ENCODE results near the gene CA7. TPM values are rescaled to one million over a fixed set of nuclear protein-coding genes. Genes with fewer than 3 reads are reported as not detected.

The CA7 gene
- total and polyA plus RNA-seq, 8 donors, result not detected

DNA sequence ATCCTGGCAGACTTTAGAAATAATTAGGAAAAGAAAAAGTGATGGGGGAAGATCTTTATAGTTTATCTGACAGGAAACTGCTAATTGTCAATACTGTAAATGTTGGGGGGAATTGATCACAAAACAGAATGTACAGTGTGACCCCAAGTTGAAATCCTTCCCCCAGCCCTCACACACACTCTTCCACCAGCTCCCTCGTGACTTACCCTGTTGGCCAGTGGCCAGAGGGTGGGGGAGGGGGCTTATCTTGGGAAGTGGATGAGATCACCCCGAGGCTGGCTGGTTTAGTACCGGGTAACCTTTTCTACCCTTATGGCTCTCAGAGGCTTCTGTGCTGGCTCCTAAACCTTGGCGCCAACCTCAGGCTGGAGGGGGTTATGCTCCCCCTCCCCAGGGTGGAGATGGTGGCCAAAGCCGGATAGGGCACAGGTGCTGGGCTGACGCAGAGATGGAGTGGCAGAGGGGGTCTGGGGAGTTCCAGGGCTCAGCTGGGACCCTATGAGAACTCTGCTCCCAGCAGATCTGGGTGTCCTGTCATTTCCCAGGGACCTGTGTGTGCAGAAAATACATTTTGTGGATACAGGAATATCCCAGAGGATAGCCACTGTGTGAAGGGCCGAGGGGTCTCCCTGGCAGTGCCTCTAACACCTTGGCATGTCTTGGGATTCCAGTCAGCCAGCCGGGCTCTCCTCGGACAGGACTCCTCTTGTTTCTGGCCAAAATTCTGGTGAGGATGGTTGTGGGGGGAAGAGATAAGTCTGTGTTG is 55.9 kb downstream of the CA7 start:
- FAIRE-seq, result no peak
- intact Hi-C loops (cut with DNase I), result loop anchor here in 1 of 3 donors (10.0 kb wide), 2 partner anchors 55 to 245 kb away; no protein-coding TSS in a partner anchor
- Histone ChIP-seq H3K27me3 (no peaks in the 10 kb centered on the region), H3K9me3 (no peaks in the 10 kb centered on the region), H3K27ac (peak overlapping the region in 2 of 4 donors; percentile 27 to 39), H3K36me3 (no peaks in the 10 kb centered on the region), H3K4me1 (peaks cover 0 to 15% (median 14%) of the 10 kb centered on the region in 3 donors), H3K4me3 (no peak overlapping the region)
- 29% methylated on average over 9 of the region's 9 CpGs for WGBS, 2 donors
- TF ChIP-seq, protein P1, sequence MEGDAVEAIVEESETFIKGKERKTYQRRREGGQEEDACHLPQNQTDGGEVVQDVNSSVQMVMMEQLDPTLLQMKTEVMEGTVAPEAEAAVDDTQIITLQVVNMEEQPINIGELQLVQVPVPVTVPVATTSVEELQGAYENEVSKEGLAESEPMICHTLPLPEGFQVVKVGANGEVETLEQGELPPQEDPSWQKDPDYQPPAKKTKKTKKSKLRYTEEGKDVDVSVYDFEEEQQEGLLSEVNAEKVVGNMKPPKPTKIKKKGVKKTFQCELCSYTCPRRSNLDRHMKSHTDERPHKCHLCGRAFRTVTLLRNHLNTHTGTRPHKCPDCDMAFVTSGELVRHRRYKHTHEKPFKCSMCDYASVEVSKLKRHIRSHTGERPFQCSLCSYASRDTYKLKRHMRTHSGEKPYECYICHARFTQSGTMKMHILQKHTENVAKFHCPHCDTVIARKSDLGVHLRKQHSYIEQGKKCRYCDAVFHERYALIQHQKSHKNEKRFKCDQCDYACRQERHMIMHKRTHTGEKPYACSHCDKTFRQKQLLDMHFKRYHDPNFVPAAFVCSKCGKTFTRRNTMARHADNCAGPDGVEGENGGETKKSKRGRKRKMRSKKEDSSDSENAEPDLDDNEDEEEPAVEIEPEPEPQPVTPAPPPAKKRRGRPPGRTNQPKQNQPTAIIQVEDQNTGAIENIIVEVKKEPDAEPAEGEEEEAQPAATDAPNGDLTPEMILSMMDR (IDR thresholded peaks at IDR 0.05), result no peak
- peak; percentile 64 to 94 (median 88) for DNase-seq
- ATAC-seq, result peak; percentile 76 to 87 (median 83)

DNA sequence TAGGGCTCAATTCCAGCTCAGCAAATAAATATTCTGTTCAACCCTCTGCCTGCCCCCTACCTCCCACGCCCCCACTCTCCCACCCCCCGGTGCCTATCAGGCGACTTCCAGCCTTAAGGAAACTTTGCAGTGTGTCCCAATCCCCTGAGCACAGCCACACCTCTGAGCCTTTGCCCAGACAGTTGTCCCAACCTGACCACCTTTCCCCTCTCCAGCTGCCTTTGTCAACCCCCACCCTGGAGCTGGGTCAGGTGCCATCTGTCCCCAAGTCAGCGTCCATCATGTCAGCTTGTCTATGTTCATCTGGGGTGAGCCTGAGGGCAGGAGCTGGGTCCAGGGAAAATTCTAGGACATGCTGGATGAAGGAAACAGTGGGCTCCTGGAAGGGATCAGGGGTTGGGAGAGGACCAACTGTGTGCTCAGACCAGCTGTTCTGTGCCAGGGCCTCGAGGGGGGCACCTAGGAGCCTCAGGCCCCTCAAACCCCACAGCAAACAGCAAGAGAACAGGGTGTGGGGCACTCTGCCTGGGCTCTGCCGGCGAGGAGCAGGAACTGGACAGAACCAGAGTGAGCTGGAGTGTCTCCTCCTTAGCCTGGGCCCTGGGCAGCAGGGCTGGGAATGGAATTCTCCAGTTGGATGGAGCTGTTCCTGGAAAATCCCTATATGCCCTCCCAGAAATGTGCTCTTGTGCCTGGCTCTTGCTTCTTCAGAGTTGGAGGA is 56.7 kb downstream of the CA7 start:
- no peak for DNase-seq
- no peak for FAIRE-seq
- intact Hi-C loops (cut with DNase I), result loop anchor here in 1 of 3 donors (10.0 kb wide), 1 partner anchor 54 kb away; no protein-coding TSS in a partner anchor
- no peaks in the 10 kb centered on the region for H3K36me3 ChIP-seq
- H3K9me3 ChIP-seq, result no peaks in the 10 kb centered on the region
- peaks cover 6 to 15% (median 14%) of the 10 kb centered on the region in 3 donors for H3K4me1 ChIP-seq
- H3K4me3 ChIP-seq, result no peak overlapping the region
- H3K27ac ChIP-seq, result peak overlapping the region in 1 of 4 donors; percentile 39
- 54 to 63% methylated on average over 7 of the region's 7 CpGs for WGBS, 2 donors
- no peaks in the 10 kb centered on the region for H3K27me3 ChIP-seq
- TF ChIP-seq, protein P1 (IDR thresholded peaks at IDR 0.05), result no peak
- peak; percentile 8 to 39 (median 22) for ATAC-seq

DNA sequence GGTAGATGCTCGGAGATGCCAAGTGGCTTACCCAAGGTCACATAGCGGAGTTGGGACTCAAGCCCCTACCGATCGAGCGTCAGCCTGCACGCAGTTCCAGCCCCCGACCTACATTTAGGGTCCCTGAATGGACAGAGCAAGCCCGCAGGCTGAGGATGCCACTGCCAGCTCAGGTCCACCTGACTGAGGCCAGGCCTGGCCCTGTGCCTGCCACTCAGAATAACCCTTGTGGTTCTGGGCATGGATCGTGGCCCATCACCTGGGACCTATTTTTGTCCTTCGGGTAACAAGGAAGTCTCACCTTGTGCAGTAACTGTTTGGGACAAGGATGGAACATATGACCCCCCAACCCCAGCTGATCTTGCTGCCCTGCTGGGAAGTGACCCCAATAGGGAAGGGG is 57.4 kb downstream of the CA7 start:
- H3K36me3 ChIP-seq, result no peaks in the 10 kb centered on the region
- H3K9me3 ChIP-seq, result no peaks in the 10 kb centered on the region
- H3K27me3 ChIP-seq, result no peaks in the 10 kb centered on the region
- TF ChIP-seq, protein P1 (IDR thresholded peaks at IDR 0.05), result no peak
- FAIRE-seq, result no peak
- intact Hi-C loops (cut with DNase I), result loop anchor here in 1 of 3 donors (10.0 kb wide), 1 partner anchor 53 kb away; no protein-coding TSS in a partner anchor
- no peak overlapping the region for H3K27ac ChIP-seq
- H3K4me1 ChIP-seq, result peaks cover 6 to 15% (median 14%) of the 10 kb centered on the region in 3 donors
- no peak overlapping the region for H3K4me3 ChIP-seq
- DNase-seq, result no peak
- WGBS, 2 donors, result 76 to 84% methylated on average over 10 of the region's 10 CpGs
- ATAC-seq, result no peak

DNA sequence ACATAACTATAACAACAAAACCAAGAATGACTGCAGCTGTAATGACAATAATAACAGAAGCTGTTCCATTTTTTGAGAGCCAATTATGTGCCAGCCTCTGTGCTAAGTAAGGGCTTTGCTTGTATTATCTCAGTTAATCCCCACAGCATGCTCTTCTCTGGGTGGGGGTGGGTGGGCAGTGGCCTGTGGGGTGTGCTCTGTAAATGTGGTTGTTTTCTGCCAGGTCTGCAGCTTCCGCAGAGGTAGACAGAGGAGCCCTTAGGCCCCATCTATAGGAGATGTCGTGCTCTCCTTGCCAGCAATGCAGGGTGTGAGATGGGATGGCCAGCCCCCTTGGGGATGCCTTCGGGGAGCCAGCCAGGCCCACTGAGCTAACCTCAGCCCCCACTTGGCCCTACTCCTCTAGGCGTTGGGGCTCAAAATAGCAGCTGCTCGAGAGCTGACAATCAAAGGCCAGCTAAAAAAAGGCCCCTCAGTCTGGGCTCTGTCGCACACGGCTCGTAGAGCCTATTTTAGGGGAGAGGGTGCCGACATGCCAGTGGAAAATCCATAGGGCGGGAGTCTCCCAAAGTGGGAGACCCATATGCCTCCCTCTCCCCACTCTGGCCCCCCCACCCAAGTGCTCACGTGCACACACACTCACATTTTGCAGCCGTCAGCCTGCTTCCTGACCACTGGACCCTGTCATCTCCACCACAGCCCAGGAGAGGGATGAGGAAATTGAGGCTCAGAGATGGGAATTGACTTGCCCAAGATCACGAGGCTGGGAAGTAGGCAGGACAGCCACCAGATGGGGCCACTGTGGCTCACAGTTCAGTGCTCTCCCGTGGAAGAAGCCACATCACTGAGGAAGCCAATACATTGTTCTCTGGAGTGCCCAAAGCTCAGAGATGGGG is 58.7 kb downstream of the CA7 start:
- TF ChIP-seq, protein P1 (IDR thresholded peaks at IDR 0.05), result no peak
- Histone ChIP-seq H3K4me3 (no peak overlapping the region), H3K27ac (no peak overlapping the region), H3K4me1 (peaks cover 6 to 15% (median 14%) of the 10 kb centered on the region in 3 donors), H3K9me3 (no peaks in the 10 kb centered on the region), H3K27me3 (no peaks in the 10 kb centered on the region), H3K36me3 (no peaks in the 10 kb centered on the region)
- 85 to 86% methylated on average over 14 of the region's 14 CpGs for WGBS, 2 donors
- no peak for FAIRE-seq
- ATAC-seq, result no peak
- DNase-seq, result peak in 1 of 6 donors; percentile 18
- intact Hi-C loops (cut with DNase I), result loop anchor here in 1 of 3 donors (10.0 kb wide), 1 partner anchor 52 kb away; no protein-coding TSS in a partner anchor

Other genes with a start within 250 kb of the CA7 start
- gene CMTM3, start 239.7 kb upstream of the CA7 start, total RNA-seq, result 10 to 100 TPM in 1 of 6 donors, 1 to 10 TPM in 4, under 1 TPM in 1; 0.79 to 20.8 (median 2.6) TPM
- gene CMTM3, start 239.7 kb upstream of the CA7 start, polyA plus RNA-seq, result 1 to 10 TPM; 4.3 to 4.8 TPM
- gene CMTM4, start 147.7 kb upstream of the CA7 start, total RNA-seq, result 10 to 100 TPM; 31.7 to 43.5 (median 38.8) TPM
- 10 to 100 TPM; 14.9 to 18.4 TPM for gene CMTM4, start 147.7 kb upstream of the CA7 start, polyA plus RNA-seq
- 10 to 100 TPM; 53.0 to 83.0 (median 68.1) TPM for gene DYNC1LI2, start 92.8 kb upstream of the CA7 start, total RNA-seq
- 10 to 100 TPM; 44.4 to 57.7 TPM for gene DYNC1LI2, start 92.8 kb upstream of the CA7 start, polyA plus RNA-seq
- gene TERB1, start 42.8 kb upstream of the CA7 start, total RNA-seq, result not detected
- not detected for gene TERB1, start 42.8 kb upstream of the CA7 start, polyA plus RNA-seq
- gene NAE1, start 13.4 kb upstream of the CA7 start, total RNA-seq, result 10 to 100 TPM; 19.3 to 26.7 (median 21.2) TPM
- 10 to 100 TPM; 20.4 to 29.8 TPM for gene NAE1, start 13.4 kb upstream of the CA7 start, polyA plus RNA-seq
- gene PDP2, start 36.1 kb downstream of the CA7 start, total RNA-seq, result 1 to 10 TPM; 6.1 to 8.5 (median 7.7) TPM
- 1 to 10 TPM; 1.6 TPM for gene PDP2, start 36.1 kb downstream of the CA7 start, polyA plus RNA-seq
- gene CDH16, start 74.5 kb downstream of the CA7 start, total RNA-seq, result not detected
- not detected for gene CDH16, start 74.5 kb downstream of the CA7 start, polyA plus RNA-seq
- gene RRAD, start 81.1 kb downstream of the CA7 start, total RNA-seq, result 1 to 10 TPM in 1 of 6 donors, under 1 TPM in 5; 0.20 to 2.7 (median 0.53) TPM
- gene RRAD, start 81.1 kb downstream of the CA7 start, polyA plus RNA-seq, result 1 to 10 TPM; 2.7 to 2.9 TPM
- 10 to 100 TPM; 14.8 to 31.5 (median 22.0) TPM for gene CIAO2B, start 90.0 kb downstream of the CA7 start, total RNA-seq
- 10 to 100 TPM; 73.7 to 86.9 TPM for gene CIAO2B, start 90.0 kb downstream of the CA7 start, polyA plus RNA-seq
- 10 to 100 TPM; 14.3 to 23.1 (median 17.3) TPM for gene CES2, start 91.1 kb downstream of the CA7 start, total RNA-seq
- gene CES2, start 91.1 kb downstream of the CA7 start, polyA plus RNA-seq, result 10 to 100 TPM; 14.9 to 18.6 TPM
- 1 to 10 TPM; 1.9 to 6.2 (median 4.6) TPM for gene CES3, start 116.9 kb downstream of the CA7 start, total RNA-seq
- 1 to 10 TPM; 4.6 to 7.3 TPM for gene CES3, start 116.9 kb downstream of the CA7 start, polyA plus RNA-seq
- 10 to 100 TPM in 1 of 6 donors, 1 to 10 TPM in 5; 3.2 to 10.2 (median 4.6) TPM for gene CES4A, start 144.2 kb downstream of the CA7 start, total RNA-seq
- 10 to 100 TPM; 43.1 to 59.5 TPM for gene CES4A, start 144.2 kb downstream of the CA7 start, polyA plus RNA-seq
- gene CBFB, start 184.7 kb downstream of the CA7 start, total RNA-seq, result 10 to 100 TPM; 13.1 to 27.0 (median 20.1) TPM
- 10 to 100 TPM; 11.5 to 19.7 TPM for gene CBFB, start 184.7 kb downstream of the CA7 start, polyA plus RNA-seq

Data from pancreas (tissue), 10 donors.